Activated naive CD4-positive, alpha-beta T cell (primary cell): Measurements from ENCODE around the gene PITPNM1.
A peak's percentile ranks its signal among the peaks of the same experiment; 100 is the strongest.
"Not testable (repeated sequence)": the region's sequence is repeated elsewhere in the genome, so short reads cannot be mapped to it uniquely, and the experiment has no call there.

Experiments
- DNase-seq, 4 experiments: peaks; one replicate each; lab custom pipeline; 2025; lab: John Stamatoyannopoulos, UW

Gene PITPNM1

DNA sequence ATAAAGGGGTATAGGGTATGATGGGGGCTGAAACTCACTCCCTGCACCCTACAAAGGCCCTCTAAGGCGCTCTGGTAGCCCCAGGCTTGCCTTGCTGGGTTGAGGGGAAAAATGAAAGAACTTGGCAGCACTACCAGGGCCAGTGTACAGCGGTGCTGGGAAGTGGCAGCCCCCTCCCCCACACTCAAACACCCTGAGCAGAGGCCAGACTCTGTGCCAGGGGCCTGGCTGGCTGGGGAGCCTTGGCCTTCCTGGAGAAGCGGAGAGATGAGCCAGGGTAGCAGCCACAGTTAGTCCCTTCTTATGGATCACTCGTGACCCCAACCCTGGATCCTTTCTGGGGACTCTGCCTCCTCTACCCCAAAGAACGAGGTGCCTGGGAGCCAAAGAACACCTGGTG lies 38.8 kb downstream of the PITPNM1 start:
- DNase-seq, result no peak

DNA sequence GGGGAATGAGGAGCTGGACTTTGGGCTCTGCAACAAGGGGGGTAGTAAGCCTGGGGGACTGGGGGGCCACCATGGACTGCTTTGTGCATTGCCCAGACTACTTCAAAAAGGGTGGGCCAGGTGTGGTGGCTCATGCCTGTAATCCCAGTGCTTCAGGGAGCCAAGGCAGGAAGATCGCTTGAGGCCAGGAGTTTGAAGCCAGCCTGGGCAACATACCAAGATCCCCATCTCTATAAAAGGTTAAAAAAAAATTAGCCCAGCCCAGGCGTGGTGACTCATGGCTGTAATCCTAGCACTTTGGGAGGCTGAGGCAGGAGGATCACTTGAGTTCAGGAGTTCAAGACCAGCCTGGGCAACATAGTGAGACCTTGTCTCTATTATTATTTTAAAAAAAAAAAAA lies 39.6 kb downstream of the PITPNM1 start:
- DNase-seq, result not testable (repeated sequence)

DNA sequence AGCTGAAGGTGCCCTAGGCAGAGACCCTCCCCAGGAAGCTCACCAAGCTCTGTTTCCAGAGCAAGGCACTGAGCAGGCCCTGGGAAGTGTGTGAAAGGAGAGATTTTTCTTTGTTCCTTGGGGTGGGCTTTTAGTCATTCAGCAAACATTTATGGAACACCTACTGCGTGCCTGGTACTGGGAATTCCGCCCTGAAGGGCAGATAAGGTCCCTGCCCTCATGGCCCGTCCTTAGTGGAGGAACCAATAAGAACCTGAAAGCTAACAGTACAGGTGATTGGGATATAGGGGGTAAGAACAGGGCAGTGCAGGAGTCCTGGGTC lies 40.0 kb downstream of the PITPNM1 start:
- no peak for DNase-seq

GRCh38 chr11:67464411-67465188 lies 40.6 kb downstream of the PITPNM1 start:
- peak; percentile 74 to 91 (median 82) for DNase-seq

DNA sequence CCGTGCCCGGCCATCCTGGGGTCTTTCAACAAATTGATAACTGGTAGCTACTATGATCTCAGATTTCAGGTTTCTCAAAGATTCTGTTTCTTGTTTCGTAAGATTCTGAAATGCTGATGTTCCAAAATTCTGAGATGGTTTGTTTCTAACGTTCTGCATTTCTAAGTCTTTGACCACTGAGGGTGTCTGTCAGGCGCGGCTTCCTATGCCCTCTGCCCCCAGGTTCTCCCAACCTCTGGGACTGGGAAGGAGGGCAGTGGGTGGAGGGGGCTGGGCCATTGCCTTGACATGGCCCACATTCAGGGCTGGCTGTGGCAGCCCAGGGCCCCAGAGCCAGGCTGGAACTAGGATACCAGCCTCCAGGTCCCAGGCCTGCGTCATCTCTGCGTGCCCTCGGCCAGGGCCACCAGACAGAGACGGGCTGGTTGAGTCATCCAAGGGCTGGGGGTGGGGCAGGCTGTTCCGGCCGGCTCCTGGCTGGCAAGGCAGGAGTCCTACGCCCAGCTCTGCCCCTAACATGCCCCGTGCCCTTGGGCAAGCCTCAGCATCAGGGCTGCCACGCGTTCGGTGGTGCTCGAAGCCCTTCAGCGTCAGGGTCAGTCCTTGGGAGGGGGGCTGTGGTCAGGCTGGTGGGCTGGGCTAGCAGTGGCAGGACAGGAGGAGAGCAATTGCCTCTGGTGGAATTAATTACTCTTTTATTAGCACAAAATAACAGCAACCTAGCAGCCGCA lies 41.3 kb downstream of the PITPNM1 start:
- no peak for DNase-seq

GRCh38 chr11:67463186-67463585 lies 42.0 kb downstream of the PITPNM1 start:
- DNase-seq, result no peak

- no peak for DNase-seq
Observed at GRCh38 chr11:67458266-67458665, 46.9 kb downstream of the PITPNM1 start.

DNA sequence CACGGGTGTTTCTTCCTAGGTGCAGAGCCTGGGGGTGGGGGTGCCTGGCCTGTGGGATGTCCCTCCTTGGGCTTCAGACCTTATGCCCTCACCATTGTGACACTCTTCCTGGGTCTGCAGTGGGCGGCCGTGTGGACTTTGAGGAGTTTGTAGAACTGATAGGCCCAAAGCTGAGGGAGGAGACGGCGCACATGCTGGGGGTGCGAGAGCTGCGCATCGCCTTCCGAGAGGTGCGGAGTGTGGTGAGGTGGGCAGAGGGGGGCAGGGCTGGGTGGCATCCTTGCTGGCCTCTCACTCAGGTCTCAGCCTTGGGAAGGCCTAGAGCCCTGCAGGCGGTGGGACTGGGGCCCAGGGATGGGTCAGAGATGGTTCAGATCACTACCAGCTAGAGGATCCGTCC lies 47.7 kb downstream of the PITPNM1 start:
- no peak for DNase-seq

DNA sequence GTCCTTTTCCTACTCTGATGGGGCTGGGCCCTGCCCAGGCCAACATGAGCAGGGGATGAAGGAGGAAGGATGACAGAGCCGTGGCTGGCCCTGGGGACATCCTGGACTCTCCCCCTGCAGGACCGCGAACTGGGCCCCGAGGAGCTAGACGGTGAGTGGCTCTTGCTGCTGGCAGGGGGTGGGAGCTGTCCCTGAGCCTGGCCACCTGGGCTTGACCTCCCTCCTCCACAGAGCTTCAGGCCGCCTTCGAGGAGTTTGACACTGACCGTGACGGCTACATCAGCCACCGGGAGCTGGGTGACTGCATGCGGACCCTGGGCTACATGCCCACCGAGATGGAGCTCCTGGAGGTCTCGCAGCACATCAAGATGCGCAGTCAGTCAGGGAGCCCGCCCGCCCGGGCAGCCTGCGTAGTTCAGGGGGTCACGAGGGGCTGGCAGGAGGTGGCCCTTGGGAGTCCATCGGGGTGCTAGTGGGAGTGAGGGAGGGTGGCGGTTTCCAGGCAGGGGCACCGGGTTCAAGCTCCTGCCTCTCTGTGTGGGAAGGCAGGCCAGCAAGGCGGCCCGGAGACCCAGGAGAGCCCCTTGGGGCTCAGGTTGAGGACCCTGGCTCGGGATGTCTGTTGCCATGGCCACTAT lies 49.0 kb downstream of the PITPNM1 start:
- no peak for DNase-seq

GRCh38 chr11:67455054-67455453 lies 50.1 kb downstream of the PITPNM1 start, which contains the start of gene CABP4:
CABP4 (plus strand) TSS chr11:67455354; CDS start chr11:67455424, 70 bp downstream.
- DNase-seq, result no peak

DNA sequence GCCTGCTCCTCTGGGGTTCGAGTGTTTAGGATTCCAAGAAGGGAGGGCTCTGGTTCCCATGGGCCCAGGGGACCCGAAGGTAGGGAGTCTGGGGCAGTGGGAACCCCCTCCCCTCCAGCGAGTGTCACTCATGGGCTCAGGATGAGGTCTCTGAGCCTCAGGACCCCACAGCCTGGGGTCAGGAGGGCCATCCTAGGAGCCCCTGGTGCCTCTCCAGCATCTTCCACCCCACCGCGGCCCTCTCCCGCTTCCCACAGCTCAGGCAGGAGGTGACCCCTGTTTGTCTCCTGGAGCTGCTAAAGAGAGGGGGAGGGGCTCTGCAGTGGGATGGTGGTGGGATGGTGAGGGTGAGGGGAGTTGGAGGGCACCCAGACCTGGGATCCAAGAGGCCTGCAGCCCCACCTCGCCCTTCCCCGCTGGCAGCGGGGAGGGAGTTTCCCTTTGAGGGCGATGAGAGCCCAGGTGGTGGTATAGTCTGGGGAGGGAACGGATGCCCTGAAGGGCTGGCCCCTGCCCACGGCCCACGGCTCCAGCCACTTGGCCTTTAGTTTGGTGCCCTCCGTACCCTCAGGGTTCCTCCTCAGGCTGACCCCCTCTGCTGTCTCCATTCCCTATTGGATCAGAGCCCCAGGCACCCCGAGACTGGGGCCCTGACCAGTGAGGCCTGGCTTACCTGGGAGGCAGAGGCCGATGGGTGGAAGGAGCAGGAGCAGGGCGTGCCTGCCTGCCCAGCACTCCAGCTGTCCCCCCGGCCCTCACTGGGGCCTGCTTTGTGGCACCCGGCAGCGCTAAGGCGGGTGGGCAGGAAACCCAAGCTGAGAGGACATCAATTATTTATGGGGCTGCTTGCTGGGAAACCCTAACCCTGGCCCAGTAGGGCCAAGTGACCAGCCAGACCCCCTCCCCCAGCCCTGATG lies 51.1 kb downstream of the PITPNM1 start:
- DNase-seq, result no peak

- no peak for DNase-seq
Observed at GRCh38 chr11:67452141-67452952, 52.8 kb downstream of the PITPNM1 start, which contains the start of gene GPR152. GPR152 (minus strand) TSS chr11:67452729; CDS start chr11:67452724, 5 bp downstream.

GRCh38 chr11:67451658-67451976 lies 53.5 kb downstream of the PITPNM1 start:
- no peak for DNase-seq

DNA sequence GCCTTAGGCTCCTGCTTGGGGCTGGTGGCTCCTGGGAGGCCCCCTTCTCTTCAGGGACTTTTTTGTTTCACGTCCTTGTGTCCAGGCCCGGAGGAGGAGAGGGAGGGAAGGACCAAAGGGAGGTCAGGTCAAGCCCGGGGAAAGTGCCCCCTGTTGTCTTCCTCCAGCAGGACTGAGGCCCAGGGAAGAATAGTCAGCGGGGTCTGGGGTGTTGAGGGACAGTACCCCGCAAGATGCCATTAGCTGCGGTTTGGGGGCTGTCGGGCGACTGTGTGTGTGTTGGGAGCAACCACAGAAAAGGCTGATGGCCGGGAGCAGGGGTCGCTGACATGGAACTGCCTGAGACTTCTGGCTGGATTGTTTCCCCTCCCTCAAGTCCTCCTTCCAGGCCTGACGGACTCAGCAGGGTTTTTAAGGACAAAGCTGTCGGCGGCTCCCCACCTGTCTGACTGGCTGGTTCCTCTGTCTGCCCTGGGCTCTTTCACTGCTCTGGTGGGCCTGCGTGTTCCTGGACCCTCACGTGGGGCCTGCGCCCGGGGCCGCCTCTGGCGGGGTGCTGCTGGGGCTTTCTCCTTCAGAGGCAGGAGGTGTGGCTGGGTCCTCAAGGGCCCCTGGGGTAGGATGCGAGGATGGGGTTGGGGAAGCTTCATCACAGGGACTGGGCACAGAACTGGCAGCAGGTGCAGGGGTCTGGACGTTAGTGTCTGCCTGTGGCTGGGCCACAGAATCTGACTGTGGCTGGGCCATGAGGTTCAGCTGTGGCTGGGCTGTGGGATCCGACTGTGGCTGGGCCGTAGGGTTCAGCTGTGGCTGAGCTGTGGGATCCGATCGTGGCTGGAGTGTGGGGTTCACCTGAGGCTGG lies 54.1 kb downstream of the PITPNM1 start:
- DNase-seq, result no peak

DNA sequence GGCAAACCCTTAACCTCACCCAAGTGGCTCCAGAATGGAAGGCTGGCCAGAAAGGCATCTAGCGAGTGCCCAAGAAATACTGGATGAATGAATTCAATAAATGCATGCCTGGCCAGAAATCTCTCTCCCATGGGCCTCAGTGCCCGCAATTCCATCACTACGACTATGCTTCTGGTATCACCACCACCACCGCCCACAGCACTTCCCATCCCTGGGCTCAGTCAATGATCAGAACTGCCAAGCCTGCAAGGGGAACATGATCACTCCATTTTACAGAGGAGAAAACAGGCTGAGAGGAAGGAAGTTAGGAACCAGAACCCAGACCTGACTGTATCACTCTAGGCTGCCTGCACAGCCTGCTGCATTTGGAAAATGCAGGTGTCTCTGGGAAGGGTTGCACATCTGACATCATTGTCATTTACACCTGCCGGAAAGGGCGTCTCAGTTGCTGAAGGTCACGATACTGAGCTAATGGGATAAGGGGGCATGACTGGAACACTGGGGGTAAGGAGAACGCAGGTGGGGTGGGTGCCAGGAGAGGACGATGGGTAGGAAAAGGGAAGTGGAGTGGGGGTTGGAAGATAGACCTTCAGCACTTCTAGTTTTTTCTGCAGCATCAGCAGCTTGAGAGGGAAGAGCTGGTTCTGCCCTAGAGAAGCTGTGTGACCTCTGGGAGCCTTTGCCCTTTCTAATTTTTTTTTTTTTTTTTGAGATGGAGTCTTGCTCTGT lies 55.9 kb downstream of the PITPNM1 start:
- no peak for DNase-seq

GRCh38 chr11:67448220-67448609 lies 56.9 kb downstream of the PITPNM1 start:
- no peak for DNase-seq

DNA sequence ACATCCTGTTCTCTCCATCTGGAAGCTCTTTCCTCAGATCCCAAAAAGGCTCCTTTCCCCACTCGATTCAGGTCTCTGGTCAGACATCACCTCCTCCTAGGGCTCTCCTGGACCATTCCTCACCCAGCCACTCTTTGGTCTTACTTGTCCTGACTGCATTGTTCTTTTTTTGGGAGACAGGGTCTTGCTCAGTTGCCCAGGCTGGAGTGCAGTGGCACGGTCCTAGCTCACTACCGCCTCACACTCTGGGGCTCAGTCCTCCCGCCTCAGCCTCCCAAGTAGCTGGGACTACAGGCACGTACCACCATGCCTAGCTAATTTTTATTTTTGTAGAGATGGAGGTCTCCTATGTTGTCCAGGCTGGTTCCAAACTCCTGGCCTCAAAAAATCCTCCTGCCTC lies 59.6 kb downstream of the PITPNM1 start:
- no peak for DNase-seq

GRCh38 chr11:67442504-67443404 lies 62.4 kb downstream of the PITPNM1 start:
- DNase-seq, result no peak
